MM.1S (cell line): ENCODE measurements around the gene TIFAB.

Experiments used
- DNase-seq: peaks from one replicate; pipeline ENCODE4 v3.0.0-alpha.2; 2015
- H2AFZ ChIP-seq: fragments of 300-600 bp; sonication (generic); 2 replicates; pipeline ENCODE4 v1.6.0; 2016; ENCODE audit warnings: antibody characterized with exemption, low read length
- H3F3A ChIP-seq: fragments of 300-600 bp; sonication (generic); 2 replicates; pipeline ENCODE4 v1.6.1; 2016; ENCODE audit warnings: mild to moderate bottlenecking, antibody characterized with exemption, low read length, moderate library complexity, mixed read lengths; ENCODE audit not compliant: insufficient read depth
- H3K27ac ChIP-seq: fragments of 300-600 bp; sonication (generic); 2 replicates; pipeline ENCODE4 v1.5.1; 2016; ENCODE audit warnings: mild to moderate bottlenecking, low read length
- H3K27me3 ChIP-seq: fragments of 300-600 bp; sonication (generic); replicated peaks from 2 replicates; pipeline ENCODE4 v1.6.0; 2016; ENCODE audit warnings: low read length; ENCODE audit not compliant: insufficient read depth
- H3K36me3 ChIP-seq: fragments of 300-600 bp; sonication (generic); replicated peaks from 2 replicates; pipeline ENCODE4 v1.6.1; 2016; ENCODE audit warnings: mild to moderate bottlenecking, low read length, mixed read lengths; ENCODE audit not compliant: insufficient read depth
- H3K4me1 ChIP-seq: fragments of 300-600 bp; sonication (generic); 2 replicates; pipeline ENCODE4 v1.6.1; 2016; ENCODE audit warnings: low read length, mixed read lengths
- H3K4me2 ChIP-seq: fragments of 300-600 bp; sonication (generic); 2 replicates; pipeline ENCODE4 v1.6.0; 2016; ENCODE audit warnings: low read depth, low read length
- H3K4me3 ChIP-seq: fragments of 300-600 bp; sonication (generic); 2 replicates; pipeline ENCODE4 v1.5.1; 2016; ENCODE audit warnings: low read length, mixed read lengths
- H3K79me2 ChIP-seq: fragments of 300-600 bp; sonication (generic); 2 replicates; pipeline ENCODE4 v1.6.1; 2016; ENCODE audit warnings: mixed run types, low read length, mixed read lengths
- H3K9ac ChIP-seq: fragments of 300-600 bp; sonication (generic); 2 replicates; pipeline ENCODE4 v1.6.1; 2016; ENCODE audit warnings: low read length, mixed read lengths
- H3K9me2 ChIP-seq: fragments of 300-600 bp; sonication (generic); replicated peaks from 2 replicates; pipeline ENCODE4 v1.6.1; 2016; ENCODE audit warnings: mild to moderate bottlenecking, low read length, mixed read lengths; ENCODE audit not compliant: insufficient read depth
- H3K9me3 ChIP-seq: fragments of 300-600 bp; sonication (generic); replicated peaks from 2 replicates; pipeline ENCODE4 v1.6.1; 2016; ENCODE audit warnings: mild to moderate bottlenecking, low read length, mixed read lengths; ENCODE audit not compliant: insufficient read depth
- H4K20me1 ChIP-seq: fragments of 300-600 bp; sonication (generic); 2 replicates; pipeline ENCODE4 v1.6.1; 2016; ENCODE audit warnings: mild to moderate bottlenecking, low read length, moderate library complexity, mixed read lengths; ENCODE audit not compliant: insufficient read depth
- EZH2 ChIP-seq: fragments of 300-600 bp; sonication (generic); optimal IDR thresholded peaks from 2 replicates; pipeline ENCODE3; 2017; ENCODE audit warnings: low read depth, mild to moderate bottlenecking, antibody characterized with exemption, low read length, mixed read lengths
- EZH2phosphoT487 ChIP-seq: fragments of 300-600 bp; sonication (generic); IDR thresholded peaks from 2 replicates; pipeline ENCODE4 v1.6.1; 2018; ENCODE audit warnings: antibody characterized with exemption, low read length
- TF ChIP-seq, protein P1 (sequence below): fragments of 300-600 bp; sonication (generic); IDR thresholded peaks from 2 replicates; pipeline ENCODE4 v1.5.1; 2016; ENCODE audit warnings: antibody characterized with exemption, low read length, mixed read lengths

Gene TIFAB

DNA sequence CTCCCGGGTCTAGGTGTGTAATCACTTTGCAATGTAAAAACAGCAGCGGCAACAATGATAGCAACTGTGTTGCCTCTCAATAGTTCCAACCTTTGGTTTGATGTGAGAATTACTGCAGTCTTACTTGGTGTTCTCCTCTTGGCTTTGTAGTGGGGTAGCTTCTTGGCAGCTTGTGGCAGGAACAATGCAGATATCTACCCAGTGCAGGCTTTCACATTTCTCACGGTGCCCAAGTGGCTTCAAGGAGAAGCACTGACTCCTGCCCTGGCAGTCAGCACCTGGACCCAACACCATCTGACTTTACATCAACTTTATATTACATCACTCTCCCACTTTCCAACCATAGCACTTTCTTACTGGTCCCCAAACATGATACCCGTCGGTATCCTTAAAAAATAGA lies 28.4 kb upstream of the TIFAB start:
- TF ChIP-seq EZH2: no peak
- TF ChIP-seq EZH2phosphoT487: no peak
- TF ChIP-seq, protein P1, sequence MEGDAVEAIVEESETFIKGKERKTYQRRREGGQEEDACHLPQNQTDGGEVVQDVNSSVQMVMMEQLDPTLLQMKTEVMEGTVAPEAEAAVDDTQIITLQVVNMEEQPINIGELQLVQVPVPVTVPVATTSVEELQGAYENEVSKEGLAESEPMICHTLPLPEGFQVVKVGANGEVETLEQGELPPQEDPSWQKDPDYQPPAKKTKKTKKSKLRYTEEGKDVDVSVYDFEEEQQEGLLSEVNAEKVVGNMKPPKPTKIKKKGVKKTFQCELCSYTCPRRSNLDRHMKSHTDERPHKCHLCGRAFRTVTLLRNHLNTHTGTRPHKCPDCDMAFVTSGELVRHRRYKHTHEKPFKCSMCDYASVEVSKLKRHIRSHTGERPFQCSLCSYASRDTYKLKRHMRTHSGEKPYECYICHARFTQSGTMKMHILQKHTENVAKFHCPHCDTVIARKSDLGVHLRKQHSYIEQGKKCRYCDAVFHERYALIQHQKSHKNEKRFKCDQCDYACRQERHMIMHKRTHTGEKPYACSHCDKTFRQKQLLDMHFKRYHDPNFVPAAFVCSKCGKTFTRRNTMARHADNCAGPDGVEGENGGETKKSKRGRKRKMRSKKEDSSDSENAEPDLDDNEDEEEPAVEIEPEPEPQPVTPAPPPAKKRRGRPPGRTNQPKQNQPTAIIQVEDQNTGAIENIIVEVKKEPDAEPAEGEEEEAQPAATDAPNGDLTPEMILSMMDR: no peak
- Histone ChIP-seq H3K4me1 (no peaks in the 10 kb centered on the region), H3K27me3 (no peaks in the 10 kb centered on the region)

DNA sequence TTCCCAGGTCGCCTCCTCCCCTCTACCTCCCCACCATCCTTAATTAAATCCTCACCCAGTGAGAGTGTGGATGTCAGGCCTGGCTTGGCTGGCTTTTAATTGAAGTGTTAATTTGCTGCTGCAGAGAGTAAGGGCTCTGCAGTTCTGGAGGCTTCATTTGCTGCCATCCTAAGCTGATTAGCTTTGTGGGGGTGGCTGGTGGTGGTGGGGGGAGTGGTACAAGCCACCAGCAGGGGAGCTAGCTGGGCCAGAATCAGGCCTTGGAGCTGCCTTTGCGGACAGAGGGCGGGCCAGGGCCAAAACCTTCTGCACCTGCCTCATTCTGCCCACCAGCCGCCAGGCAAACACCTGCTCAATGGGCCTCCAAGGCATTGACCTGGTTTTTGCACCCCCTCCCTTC lies 26.8 kb upstream of the TIFAB start:
- H3K4me2 ChIP-seq: no peak overlapping the region
- H3K9me2 ChIP-seq: no peaks in the 10 kb centered on the region
- no peak overlapping the region for H3K27ac ChIP-seq
- no peaks in the 10 kb centered on the region for H3K36me3 ChIP-seq
- no peaks in the 10 kb centered on the region for H3K27me3 ChIP-seq
- H4K20me1 ChIP-seq: no peaks in the 10 kb centered on the region
- no peaks in the 10 kb centered on the region for H3K79me2 ChIP-seq
- TF ChIP-seq EZH2phosphoT487: no peak
- TF ChIP-seq, protein P1: no peak
- no peak for TF ChIP-seq EZH2
- no peaks in the 10 kb centered on the region for H3K4me1 ChIP-seq
- no peak overlapping the region for H2AFZ ChIP-seq
- H3K9me3 ChIP-seq: no peaks in the 10 kb centered on the region
- DNase-seq: no peak
- no peaks in the 10 kb centered on the region for H3F3A ChIP-seq
- no peak overlapping the region for H3K4me3 ChIP-seq
- no peak overlapping the region for H3K9ac ChIP-seq

More for the DNA sequence above, 28.4 kb upstream of the TIFAB start:
- Histone ChIP-seq H3K27ac (no peak overlapping the region), H3K9ac (no peak overlapping the region), H3K9me2 (no peaks in the 10 kb centered on the region), H2AFZ (no peak overlapping the region), H3K4me2 (no peak overlapping the region), H4K20me1 (no peaks in the 10 kb centered on the region), H3K9me3 (no peaks in the 10 kb centered on the region), H3K79me2 (no peaks in the 10 kb centered on the region), H3K36me3 (no peaks in the 10 kb centered on the region), H3F3A (no peaks in the 10 kb centered on the region), H3K4me3 (no peak overlapping the region)
- no peak for DNase-seq

DNA sequence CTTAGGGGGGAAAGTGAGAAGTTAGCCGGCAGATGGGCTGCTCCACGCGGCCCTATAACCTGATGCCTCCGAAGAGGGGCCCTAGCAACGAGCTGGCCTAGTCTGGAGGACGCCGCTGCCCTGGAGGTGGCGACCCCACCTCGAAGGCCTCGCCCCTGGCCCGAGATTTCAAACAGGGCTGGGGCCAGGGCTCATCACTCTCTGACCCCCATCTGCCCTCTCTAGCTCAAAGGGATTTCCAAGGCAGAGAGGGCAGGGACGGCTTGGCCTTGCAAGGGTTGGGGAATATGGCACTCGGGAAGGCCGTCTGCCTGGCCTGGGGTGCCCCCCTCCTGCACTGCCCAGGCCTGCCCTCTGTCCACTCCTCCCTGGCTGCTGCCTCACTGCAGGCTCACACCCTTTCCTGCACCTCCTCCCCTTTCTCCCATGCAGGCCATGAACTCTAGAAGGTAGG lies 25.5 kb upstream of the TIFAB start:
- Histone ChIP-seq H3K4me3 (no peak overlapping the region), H3K9ac (no peak overlapping the region), H3F3A (no peaks in the 10 kb centered on the region), H3K4me1 (no peaks in the 10 kb centered on the region), H4K20me1 (no peaks in the 10 kb centered on the region), H3K9me2 (no peaks in the 10 kb centered on the region), H3K27ac (no peak overlapping the region), H3K79me2 (no peaks in the 10 kb centered on the region), H2AFZ (no peak overlapping the region), H3K9me3 (no peaks in the 10 kb centered on the region), H3K27me3 (no peaks in the 10 kb centered on the region), H3K36me3 (no peaks in the 10 kb centered on the region), H3K4me2 (no peak overlapping the region)
- no peak for DNase-seq
- TF ChIP-seq, protein P1: no peak
- TF ChIP-seq EZH2: no peak
- no peak for TF ChIP-seq EZH2phosphoT487
